T-cell (primary cell): ENCODE measurements around the gene IRX3. TPM values are rescaled to one million over a fixed set of nuclear protein-coding genes. Genes with fewer than 3 reads are reported as not detected.

Experiments used
- ATAC-seq, 4 experiments: fragments of 200-7000 bp in 3 of 4; fragments of 150-1000 bp in 1 of 4; cut with Tn5 transposase; replicated peaks in 1 of 4; 1 replicate in 3 of 4; 2 replicates in 1 of 4; pipeline ENCODE4 v1.10.0; 2021; ENCODE audit warnings: moderate library complexity in 3 of 4, mild to moderate bottlenecking in 2 of 4, moderate number of reproducible peaks in 1 of 4
- CTCF ChIA-PET, 2 donors: fragments of 300-600 bp; sonication (Branson Sonifier 250); formaldehyde crosslinking; loops; one replicate each; lab custom pipeline; 2022; ENCODE audit warnings: antibody characterized with exemption in 2 of 2; lab: Charles Lee
- POLR2A ChIA-PET, 2 donors: fragments of 300-600 bp; sonication (Branson Sonifier 250); formaldehyde crosslinking; loops; one replicate each; lab custom pipeline; 2022; ENCODE audit warnings: antibody characterized with exemption in 2 of 2; lab: Charles Lee
- DNase-seq, 35 experiments: peaks; one replicate each; pipeline versions ENCODE4 v3.0.0 to v3.0.0-alpha.2; 2013 to 2023
- H3K27ac ChIP-seq: one replicate; pipeline ENCODE4 v1.5.1; 2013; ENCODE audit warnings: low read length
- H3K27me3 ChIP-seq, 2 experiments: replicated peaks in 1 of 2; 1 replicate in 1 of 2; 2 replicates in 1 of 2; pipeline versions ENCODE4 v1.6.1 to v1.7.0; 2013; ENCODE audit warnings: low read length in 1 of 2, mixed read lengths in 1 of 2; ENCODE audit not compliant: control insufficient read depth in 2 of 2, insufficient read depth in 2 of 2; ENCODE audit errors: extremely low read depth in 1 of 2
- H3K36me3 ChIP-seq, 2 donors: 1 replicate in 1 of 2; 2 replicates in 1 of 2; pipeline versions ENCODE4 v1.6.1 to v1.7.0; 2013; ENCODE audit warnings: low read length in 1 of 2; ENCODE audit not compliant: control insufficient read depth in 2 of 2, insufficient read depth in 1 of 2; ENCODE audit errors: extremely low read depth in 1 of 2
- H3K4me1 ChIP-seq, 2 experiments: 1 replicate in 1 of 2; 2 replicates in 1 of 2; pipeline versions ENCODE4 v1.6.1 to v1.7.0; 2013; ENCODE audit warnings: low read length in 2 of 2, mixed read lengths in 1 of 2; ENCODE audit not compliant: insufficient read depth in 2 of 2, control insufficient read depth in 1 of 2; ENCODE audit errors: extremely low read depth in 1 of 2
- H3K4me3 ChIP-seq, 2 donors: 1 replicate in 1 of 2; 2 replicates in 1 of 2; pipeline versions ENCODE4 v1.5.1 to v1.7.0; 2013; ENCODE audit warnings: mild to moderate bottlenecking in 2 of 2, low read length in 1 of 2, moderate library complexity in 1 of 2; ENCODE audit not compliant: control insufficient read depth in 1 of 2; ENCODE audit errors: extremely low read depth in 1 of 2
- H3K9me3 ChIP-seq: 2 replicates; pipeline ENCODE4 v1.7.0; 2013
- H3K27ac Mint-ChIP-seq, 2 donors: one replicate each; pipeline ENCODE4 v1.8.0; 2020 to 2021; ENCODE audit warnings: mild to moderate bottlenecking in 2 of 2, mixed read lengths in 2 of 2
- H3K27me3 Mint-ChIP-seq, 2 donors: one replicate each; pipeline ENCODE4 v1.8.0; 2021 to 2022; ENCODE audit warnings: mixed read lengths in 2 of 2
- H3K36me3 Mint-ChIP-seq: one replicate; pipeline ENCODE4 v1.8.0; 2021; ENCODE audit warnings: mixed read lengths
- H3K4me1 Mint-ChIP-seq, 3 donors: one replicate each; pipeline ENCODE4 v1.8.0; 2020 to 2022; ENCODE audit warnings: mixed read lengths in 3 of 3, mild to moderate bottlenecking in 1 of 3
- H3K4me3 Mint-ChIP-seq, 3 donors: one replicate each; pipeline ENCODE4 v1.8.0; 2020 to 2022; ENCODE audit warnings: mild to moderate bottlenecking in 3 of 3, mixed read lengths in 3 of 3, moderate library complexity in 3 of 3
- H3K9me3 Mint-ChIP-seq, 3 donors: one replicate each; pipeline ENCODE4 v1.8.0; 2020 to 2022; ENCODE audit warnings: mixed read lengths in 3 of 3
- WGBS: methylation state at CpG from one replicate; pipeline ENCODE4 v1.1.5; 2013; ENCODE audit warnings: missing lambda C conversion rate; ENCODE audit not compliant: insufficient coverage; 5-methylcytosine and 5-hydroxymethylcytosine counted together
- total RNA-seq, 35 experiments: library from RNA in 6 of 35; stranded (reverse) in 6 of 35; fragments of 120-200 nt in 1 of 35; gene quantifications; one replicate each; pipeline versions ENCODE4 v1.2.1 to v1.2.4 and lab custom pipeline; 2013 to 2026

The IRX3 gene
- total RNA-seq, 5 donors from 2014 or later (not counting 1 experiment from before 2014, with no cell fraction given): 0.19 to 0.35 TPM; not detected in 3

GRCh38 chr16:54241525-54241924 lies 45.1 kb downstream of the IRX3 start:
- POLR2A ChIA-PET: interaction anchor here in 1 of 2 donors (0.6 kb wide), 1 partner anchor 44 kb away, joined by 12 read pairs; no protein-coding TSS in a partner anchor
- H3K36me3 Mint-ChIP-seq: no peaks in the 10 kb centered on the region
- H3K4me3 ChIP-seq: no peak overlapping the region
- no peak overlapping the region for H3K4me3 Mint-ChIP-seq
- ATAC-seq (no peak), DNase-seq (no peak)
- H3K9me3 ChIP-seq: no peaks in the 10 kb centered on the region
- H3K27me3 ChIP-seq: peaks cover 0 to 24% of the 10 kb centered on the region in 2 experiments
- H3K36me3 ChIP-seq: no peaks in the 10 kb centered on the region
- H3K27ac ChIP-seq: no peak overlapping the region
- H3K4me1 Mint-ChIP-seq: no peaks in the 10 kb centered on the region
- H3K4me1 ChIP-seq: no peaks in the 10 kb centered on the region
- H3K9me3 Mint-ChIP-seq: peaks cover 0 to 5% (median 5%) of the 10 kb centered on the region in 3 donors
- WGBS: no CpG with 5 or more reads among the region's 6 CpGs
- no peak overlapping the region for H3K27ac Mint-ChIP-seq
- H3K27me3 Mint-ChIP-seq: peaks cover 15 to 16% of the 10 kb centered on the region in 2 donors
- CTCF ChIA-PET: interaction anchor here (0.7 kb wide), 2 partner anchors 9 to 710 kb away, joined by 3 to 9 read pairs; no protein-coding TSS in a partner anchor

DNA sequence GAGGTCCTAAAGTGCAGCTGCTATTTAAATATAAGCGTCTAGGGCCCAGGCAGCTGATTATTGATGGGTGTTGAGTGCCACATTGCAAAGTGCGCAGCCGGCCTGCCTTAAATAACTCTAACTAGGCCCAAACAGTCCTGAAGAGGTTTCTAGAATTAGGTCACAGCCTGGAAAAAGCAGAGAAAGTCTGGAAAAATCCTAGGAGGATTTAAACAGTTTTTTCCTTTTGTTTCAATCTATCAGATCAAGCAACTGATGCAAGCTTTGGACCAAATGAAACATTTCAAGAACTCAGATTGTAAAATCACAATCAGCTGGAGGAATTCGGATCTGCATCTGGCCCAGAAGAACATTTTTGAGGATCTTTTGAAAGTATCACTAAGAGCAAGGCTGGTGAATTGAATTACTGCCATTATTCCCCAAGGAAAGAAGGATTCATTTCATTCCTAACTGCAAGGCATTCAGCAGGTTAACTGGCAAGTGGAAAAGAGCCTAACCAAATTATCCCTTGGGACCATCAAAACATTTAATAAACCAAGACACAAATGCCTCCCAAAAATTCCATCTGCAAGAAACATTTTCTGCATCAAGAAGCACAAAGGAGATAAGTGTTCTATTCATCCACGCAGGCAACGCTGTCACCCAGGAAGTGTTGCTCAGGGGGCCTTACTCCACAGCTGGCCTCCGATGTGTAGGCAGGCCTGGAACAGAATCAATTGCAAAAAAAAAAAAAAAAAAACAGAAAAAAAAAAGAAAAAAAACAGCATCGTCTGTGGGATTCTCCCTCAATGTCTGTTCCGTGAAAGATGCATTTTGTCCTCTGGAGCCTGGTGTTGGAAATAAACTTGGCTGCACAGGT lies 46.1 kb downstream of the IRX3 start:
- H3K4me1 Mint-ChIP-seq: no peaks in the 10 kb centered on the region
- ATAC-seq: no peak
- H3K9me3 Mint-ChIP-seq: no peaks in the 10 kb centered on the region
- Histone ChIP-seq H3K4me1 (no peaks in the 10 kb centered on the region), H3K27ac (no peak overlapping the region), H3K9me3 (no peaks in the 10 kb centered on the region), H3K27me3 (peaks cover 0 to 18% of the 10 kb centered on the region in 2 experiments), H3K36me3 (no peaks in the 10 kb centered on the region), H3K4me3 (no peak overlapping the region)
- 75% methylated on average over 5 of the region's 9 CpGs for WGBS
- no peak overlapping the region for H3K27ac Mint-ChIP-seq
- ChIA-PET CTCF (interaction anchor here (0.7 kb wide), 2 partner anchors 10 to 709 kb away, joined by 3 to 9 read pairs; no protein-coding TSS in a partner anchor), POLR2A (no interaction called here)
- no peak overlapping the region for H3K4me3 Mint-ChIP-seq
- H3K27me3 Mint-ChIP-seq: peaks cover 14 to 15% of the 10 kb centered on the region in 2 donors
- no peaks in the 10 kb centered on the region for H3K36me3 Mint-ChIP-seq
- no peak for DNase-seq

GRCh38 chr16:54239456-54239855 lies 47.1 kb downstream of the IRX3 start:
- Histone ChIP-seq H3K9me3 (no peaks in the 10 kb centered on the region), H3K4me1 (no peaks in the 10 kb centered on the region), H3K4me3 (no peak overlapping the region), H3K36me3 (no peaks in the 10 kb centered on the region), H3K27ac (no peak overlapping the region), H3K27me3 (peaks cover 0 to 18% of the 10 kb centered on the region in 2 experiments)
- CTCF ChIA-PET: no interaction called here
- POLR2A ChIA-PET: no interaction called here
- H3K36me3 Mint-ChIP-seq: no peaks in the 10 kb centered on the region
- H3K27me3 Mint-ChIP-seq: peaks cover 12 to 15% of the 10 kb centered on the region in 2 donors
- DNase-seq: no peak
- no peak overlapping the region for H3K27ac Mint-ChIP-seq
- no peaks in the 10 kb centered on the region for H3K4me1 Mint-ChIP-seq
- no peak overlapping the region for H3K4me3 Mint-ChIP-seq
- ATAC-seq: no peak
- WGBS: 62% methylated on average over 4 of the region's 8 CpGs
- no peaks in the 10 kb centered on the region for H3K9me3 Mint-ChIP-seq

- no peaks in the 10 kb centered on the region for H3K36me3 ChIP-seq
- H3K4me1 Mint-ChIP-seq: no peaks in the 10 kb centered on the region
- ChIA-PET POLR2A (no interaction called here), CTCF (no interaction called here)
- DNase-seq (no peak), ATAC-seq (no peak)
- no peak overlapping the region for H3K27ac ChIP-seq
- H3K9me3 Mint-ChIP-seq: no peaks in the 10 kb centered on the region
- peaks cover 8 to 9% of the 10 kb centered on the region in 2 donors for H3K27me3 Mint-ChIP-seq
- no peaks in the 10 kb centered on the region for H3K36me3 Mint-ChIP-seq
- no CpG with 5 or more reads among the region's 2 CpGs for WGBS
- no peak overlapping the region for H3K4me3 Mint-ChIP-seq
- H3K27ac Mint-ChIP-seq: no peak overlapping the region
- no peaks in the 10 kb centered on the region for H3K9me3 ChIP-seq
- H3K4me3 ChIP-seq: no peak overlapping the region
- no peaks in the 10 kb centered on the region for H3K4me1 ChIP-seq
- H3K27me3 ChIP-seq: peaks cover 0 to 12% of the 10 kb centered on the region in 2 experiments
Measured at GRCh38 chr16:54236773-54237172, 49.8 kb downstream of the IRX3 start.

DNA sequence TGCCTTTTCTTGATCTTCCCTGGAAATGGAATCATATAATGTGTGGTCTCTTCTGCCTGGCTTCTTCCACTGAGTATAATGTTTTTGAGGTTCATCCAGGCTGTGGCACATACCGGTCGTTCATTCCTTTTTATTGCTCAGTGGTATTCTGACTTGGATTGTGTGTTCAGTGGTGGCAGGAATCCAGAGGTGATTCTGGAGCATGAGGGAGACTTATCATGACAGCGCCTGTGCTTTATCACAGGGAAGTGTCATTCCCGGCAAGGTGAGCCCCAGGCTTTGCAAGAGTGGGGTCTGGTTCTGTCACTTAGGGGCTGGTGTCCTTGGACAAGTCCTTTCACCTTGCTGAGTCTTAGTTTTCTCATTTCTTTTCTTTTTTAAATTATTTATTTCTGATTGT lies 53.0 kb downstream of the IRX3 start:
- H3K36me3 Mint-ChIP-seq: no peaks in the 10 kb centered on the region
- DNase-seq: no peak
- peaks cover 0 to 9% of the 10 kb centered on the region in 2 experiments for H3K27me3 ChIP-seq
- H3K36me3 ChIP-seq: no peaks in the 10 kb centered on the region
- H3K4me3 Mint-ChIP-seq: no peak overlapping the region
- ChIA-PET CTCF (no interaction called here), POLR2A (no interaction called here)
- no peak for ATAC-seq
- no peak overlapping the region for H3K27ac ChIP-seq
- no peaks in the 10 kb centered on the region for H3K9me3 ChIP-seq
- H3K27ac Mint-ChIP-seq: no peak overlapping the region
- no peaks in the 10 kb centered on the region for H3K4me1 Mint-ChIP-seq
- no peaks in the 10 kb centered on the region for H3K9me3 Mint-ChIP-seq
- no peaks in the 10 kb centered on the region for H3K4me1 ChIP-seq
- peaks cover 8 to 11% of the 10 kb centered on the region in 2 donors for H3K27me3 Mint-ChIP-seq
- no peak overlapping the region for H3K4me3 ChIP-seq
- 86% methylated on average over 3 of the region's 4 CpGs for WGBS
